Right lobe of liver (tissue), 4 donors: ENCODE measurements around the gene NUMB.

Experiments used
- POLR2A ChIP-seq: fragments of 450-650 bp; IDR thresholded peaks from one replicate; pipeline ENCODE4 v1.6.1; 2017; ENCODE audit warnings: antibody characterized with exemption, mild to moderate bottlenecking
- TF ChIP-seq, protein P1 (sequence below), 4 donors: fragments of 200-600 bp in 3 of 4; fragments of 450-650 bp in 1 of 4; IDR thresholded peaks; one replicate each; pipeline versions ENCODE4 v1.5.1 to v1.8.0; 2016 to 2022; ENCODE audit warnings: antibody characterized with exemption in 4 of 4, mild to moderate bottlenecking in 2 of 4
- donor health status: DM: no; HTN: no; CAD: no.
- donor health status: DM: no; HTN: no; CAD: no.
- donor health status: DM: no; HTN: yes; CAD: no.

DNA sequence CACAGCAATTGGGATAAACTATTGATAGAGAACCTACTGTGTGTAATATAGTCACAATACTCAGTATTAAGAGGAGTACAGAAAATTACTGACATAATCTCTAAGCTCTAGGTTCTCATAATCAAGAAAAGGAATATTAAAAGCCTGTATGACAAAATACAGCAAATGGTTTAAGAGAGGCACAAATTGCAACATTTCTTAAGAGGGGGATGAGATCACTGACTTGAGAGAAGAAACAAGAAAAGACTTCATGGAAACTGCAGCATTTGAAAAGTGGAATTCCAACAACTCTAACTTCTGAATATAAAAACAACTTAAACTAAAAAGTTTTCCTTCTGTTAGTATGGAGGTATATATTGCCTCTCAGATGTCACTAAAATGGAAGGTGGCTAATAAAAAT is 89.7 kb downstream of the NUMB start:
- no peak for TF ChIP-seq POLR2A
- TF ChIP-seq, protein P1, sequence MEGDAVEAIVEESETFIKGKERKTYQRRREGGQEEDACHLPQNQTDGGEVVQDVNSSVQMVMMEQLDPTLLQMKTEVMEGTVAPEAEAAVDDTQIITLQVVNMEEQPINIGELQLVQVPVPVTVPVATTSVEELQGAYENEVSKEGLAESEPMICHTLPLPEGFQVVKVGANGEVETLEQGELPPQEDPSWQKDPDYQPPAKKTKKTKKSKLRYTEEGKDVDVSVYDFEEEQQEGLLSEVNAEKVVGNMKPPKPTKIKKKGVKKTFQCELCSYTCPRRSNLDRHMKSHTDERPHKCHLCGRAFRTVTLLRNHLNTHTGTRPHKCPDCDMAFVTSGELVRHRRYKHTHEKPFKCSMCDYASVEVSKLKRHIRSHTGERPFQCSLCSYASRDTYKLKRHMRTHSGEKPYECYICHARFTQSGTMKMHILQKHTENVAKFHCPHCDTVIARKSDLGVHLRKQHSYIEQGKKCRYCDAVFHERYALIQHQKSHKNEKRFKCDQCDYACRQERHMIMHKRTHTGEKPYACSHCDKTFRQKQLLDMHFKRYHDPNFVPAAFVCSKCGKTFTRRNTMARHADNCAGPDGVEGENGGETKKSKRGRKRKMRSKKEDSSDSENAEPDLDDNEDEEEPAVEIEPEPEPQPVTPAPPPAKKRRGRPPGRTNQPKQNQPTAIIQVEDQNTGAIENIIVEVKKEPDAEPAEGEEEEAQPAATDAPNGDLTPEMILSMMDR (IDR thresholded peaks at IDR 0.05): no peak
